PC-9 (cell line): ENCODE results near the gene TRIP6.

Experiments
- EZH2 ChIP-seq: fragments of 200-600 bp; sonication (generic); IDR thresholded peaks from 2 replicates; pipeline ENCODE4 v1.8.0; 2017; ENCODE audit warnings: antibody characterized with exemption, low read depth
- TF ChIP-seq, protein P1 (sequence below): fragments of 200-600 bp; sonication (generic); conservative IDR thresholded peaks from 2 replicates; pipeline ENCODE4 v1.6.1; 2017; ENCODE audit warnings: mixed run types, antibody characterized with exemption, mild to moderate bottlenecking, moderate library complexity

GRCh38 chr7:100882785-100883526 lies 15.8 kb downstream of the TRIP6 start:
- TF ChIP-seq, protein P1, sequence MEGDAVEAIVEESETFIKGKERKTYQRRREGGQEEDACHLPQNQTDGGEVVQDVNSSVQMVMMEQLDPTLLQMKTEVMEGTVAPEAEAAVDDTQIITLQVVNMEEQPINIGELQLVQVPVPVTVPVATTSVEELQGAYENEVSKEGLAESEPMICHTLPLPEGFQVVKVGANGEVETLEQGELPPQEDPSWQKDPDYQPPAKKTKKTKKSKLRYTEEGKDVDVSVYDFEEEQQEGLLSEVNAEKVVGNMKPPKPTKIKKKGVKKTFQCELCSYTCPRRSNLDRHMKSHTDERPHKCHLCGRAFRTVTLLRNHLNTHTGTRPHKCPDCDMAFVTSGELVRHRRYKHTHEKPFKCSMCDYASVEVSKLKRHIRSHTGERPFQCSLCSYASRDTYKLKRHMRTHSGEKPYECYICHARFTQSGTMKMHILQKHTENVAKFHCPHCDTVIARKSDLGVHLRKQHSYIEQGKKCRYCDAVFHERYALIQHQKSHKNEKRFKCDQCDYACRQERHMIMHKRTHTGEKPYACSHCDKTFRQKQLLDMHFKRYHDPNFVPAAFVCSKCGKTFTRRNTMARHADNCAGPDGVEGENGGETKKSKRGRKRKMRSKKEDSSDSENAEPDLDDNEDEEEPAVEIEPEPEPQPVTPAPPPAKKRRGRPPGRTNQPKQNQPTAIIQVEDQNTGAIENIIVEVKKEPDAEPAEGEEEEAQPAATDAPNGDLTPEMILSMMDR: no peak
- TF ChIP-seq EZH2: no peak
